ENCODE data around the gene USP2. TPM values are rescaled to one million over a fixed set of nuclear protein-coding genes. Genes with fewer than 3 reads are reported as not detected.

The USP2 gene
- total RNA-seq, 1 experiment from 2014 or later: 3.1 TPM

GRCh38 chr11:119340335-119341221, 40.9 kb downstream of the USP2 start, which contains the start of gene C1QTNF5:
Gene C1QTNF5 (minus strand): TSS chr11:119340883. CDS start chr11:119340397, 486 bp downstream.
- no peak for DNase-seq (ENCODE audit: low read depth, low spot score)
- H3K27me3 ChIP-seq (ENCODE audit: control insufficient read depth, insufficient read depth, low read length): no peaks in the 10 kb centered on the region
- TF ChIP-seq POLR2AphosphoS5 (IDR thresholded peaks at IDR 0.05; ENCODE audit: low read depth, low read length): no peak
- no peak for TF ChIP-seq SIN3A (IDR thresholded peaks at IDR 0.05; ENCODE audit: borderline replicate concordance, insufficient read depth, low read depth, low read length)
- no peak for TF ChIP-seq CTCF (IDR thresholded peaks at IDR 0.05)
- TF ChIP-seq TCF7L2 (IDR thresholded peaks at IDR 0.05; ENCODE audit: low read depth, low read length): no peak
- TF ChIP-seq REST (IDR thresholded peaks at IDR 0.05; ENCODE audit: insufficient read depth in 1 of 2, low read depth in 2 of 2, low read length in 1 of 2): no peak
- POLR2A ChIA-PET: no interaction called here
- peak; percentile 3; the same call in 1 of the 2 replicates for ATAC-seq
- H3K4me3 ChIP-seq (ENCODE audit: low read depth in 2 of 2, low read length in 2 of 2): peak within 1 kb of the TSS; percentile 36 to 48
- peaks cover 32% of the 10 kb centered on the region for H3K4me1 ChIP-seq (ENCODE audit: control insufficient read depth, insufficient read depth, low read length)
- intact Hi-C loops (cut with micrococcal nuclease; ENCODE audit: unreplicated experiment) (no loop called here), in situ Hi-C loops (cut with HindIII; ENCODE audit: low pct_unique_long_range_greater_than_20kb, low sequenced_read_pairs) (no loop called here)
- no peaks in the 10 kb centered on the region for H3K9me3 ChIP-seq (ENCODE audit: control insufficient read depth, insufficient read depth, low read depth, low read length)
- no TSS peak for BruUV-seq (replicated peaks)
- H3K36me3 ChIP-seq (ENCODE audit: control insufficient read depth, insufficient read depth, low read length): no peaks in the 10 kb centered on the region
- CTCF ChIA-PET: interaction anchor here (0.6 to 3.5 kb wide), 12 partner anchors 9 to 1035 kb away, joined by 3 to 43 read pairs (median 4); no protein-coding TSS in a partner anchor
- H3K27ac ChIP-seq (ENCODE audit: low read length): peak within 1 kb of the TSS; percentile 24; the same call in 1 of the 2 replicates

- ATAC-seq (peak; percentile 62), DNase-seq (ENCODE audit: low read depth, low spot score) (no peak)
- in situ Hi-C loops (cut with HindIII; ENCODE audit: low pct_unique_long_range_greater_than_20kb, low sequenced_read_pairs) (no loop called here), intact Hi-C loops (cut with micrococcal nuclease; ENCODE audit: unreplicated experiment) (loop anchor here (2.0 to 5.0 kb wide), 2 partner anchors 33 to 135 kb away; no protein-coding TSS in a partner anchor)
- Histone ChIP-seq H3K36me3 (ENCODE audit: control insufficient read depth, insufficient read depth, low read length) (no peaks in the 10 kb centered on the region), H3K9me3 (ENCODE audit: control insufficient read depth, insufficient read depth, low read depth, low read length) (no peaks in the 10 kb centered on the region), H3K4me1 (ENCODE audit: control insufficient read depth, insufficient read depth, low read length) (peaks cover 39% of the 10 kb centered on the region), H3K27me3 (ENCODE audit: control insufficient read depth, insufficient read depth, low read length) (no peaks in the 10 kb centered on the region), H3K4me3 (ENCODE audit: low read depth in 2 of 2, low read length in 2 of 2) (peak overlapping the region; percentile 36 to 48), H3K27ac (ENCODE audit: low read length) (peak overlapping the region; percentile 24; the same call in 1 of the 2 replicates)
- CTCF ChIA-PET: interaction anchor here (0.5 to 3.5 kb wide), 12 partner anchors 17 to 1036 kb away, joined by 3 to 43 read pairs (median 4); no protein-coding TSS in a partner anchor
- no TSS peak for BruUV-seq (replicated peaks)
- POLR2A ChIA-PET: no interaction called here
- TF ChIP-seq TCF7L2 (IDR thresholded peaks at IDR 0.05; ENCODE audit: low read depth, low read length): no peak
- no peak for TF ChIP-seq REST (IDR thresholded peaks at IDR 0.05; ENCODE audit: insufficient read depth in 1 of 2, low read depth in 2 of 2, low read length in 1 of 2)
- peak; percentile 100 for TF ChIP-seq CTCF (IDR thresholded peaks at IDR 0.05)
- 0 out of 2 replicates have a peak, but pooled peaks have one; percentile 60 for TF ChIP-seq SIN3A (IDR thresholded peaks at IDR 0.05; ENCODE audit: borderline replicate concordance, insufficient read depth, low read depth, low read length)
- TF ChIP-seq POLR2AphosphoS5 (IDR thresholded peaks at IDR 0.05; ENCODE audit: low read depth, low read length): no peak
Measured at GRCh38 chr11:119339589-119340334, 41.7 kb downstream of the USP2 start.

Measured in Panc1 (cell line).